Esophagus muscularis mucosa (tissue), 4 donors: ENCODE data around the gene CLASP1. TPM values are rescaled to one million over a fixed set of nuclear protein-coding genes. Genes with fewer than 3 reads are reported as not detected.
"Not testable (repeated sequence)": the region's sequence is repeated elsewhere in the genome, so short reads cannot be mapped to it uniquely, and the experiment has no call there.

ENCODE experiments used
- DNase-seq: peaks from one replicate; pipeline ENCODE4 v3.0.0-alpha.2; 2017; ENCODE audit errors: extremely low spot score
- H3K27ac ChIP-seq, 4 donors: fragments of 200-600 bp; sonication (generic); replicated peaks in 1 of 4; 1 replicate in 3 of 4; 2 replicates in 1 of 4; pipeline ENCODE4 v1.5.1; 2016 to 2019; ENCODE audit warnings: mild to moderate bottlenecking in 1 of 4
- H3K27me3 ChIP-seq, 4 donors: fragments of 200-600 bp; sonication (generic); one replicate each; pipeline versions ENCODE4 v1.5.1 to v1.6.0; 2016 to 2019
- H3K36me3 ChIP-seq, 4 donors: fragments of 200-600 bp; sonication (generic); one replicate each; pipeline ENCODE4 v1.5.1; 2016 to 2019
- H3K4me1 ChIP-seq, 4 donors: fragments of 200-600 bp; sonication (generic); one replicate each; pipeline ENCODE4 v1.5.1; 2016 to 2019
- H3K4me3 ChIP-seq, 4 donors: fragments of 200-600 bp; sonication (generic); 1 replicate in 2 of 4; 2 replicates in 2 of 4; pipeline ENCODE4 v1.5.1; 2016 to 2019; ENCODE audit warnings: mild to moderate bottlenecking in 4 of 4, moderate library complexity in 1 of 4
- H3K9me3 ChIP-seq, 4 donors: fragments of 200-600 bp; sonication (generic); 1 replicate in 3 of 4; 2 replicates in 1 of 4; pipeline ENCODE4 v1.5.1; 2016 to 2019
- CTCF ChIP-seq, 3 experiments: fragments of 200-600 bp in 2 of 3; fragments of 450-650 bp in 1 of 3; sonication (generic) in 2 of 3; IDR thresholded peaks; one replicate each; pipeline ENCODE4 v1.5.1; 2017 to 2019; ENCODE audit warnings: antibody characterized with exemption in 3 of 3, mild to moderate bottlenecking in 2 of 3, moderate library complexity in 1 of 3
- EP300 ChIP-seq: sonication (generic); formaldehyde crosslinking; IDR thresholded peaks from one replicate; pipeline ENCODE4 v1.6.1; 2017; ENCODE audit warnings: antibody characterized with exemption
- POLR2A ChIP-seq: fragments of 450-650 bp; IDR thresholded peaks from one replicate; pipeline ENCODE4 v1.6.1; 2017; ENCODE audit warnings: antibody characterized with exemption, moderate library complexity, mild to moderate bottlenecking, low read depth
- POLR2AphosphoS5 ChIP-seq, 2 donors: sonication (generic); formaldehyde crosslinking; IDR thresholded peaks; one replicate each; pipeline ENCODE4 v1.6.1; 2017; ENCODE audit warnings: antibody characterized with exemption in 2 of 2
- WGBS: methylation state at CpG from one replicate; pipeline ENCODE4 v1.1.5; 2018; 5-methylcytosine and 5-hydroxymethylcytosine counted together
- intact Hi-C: fragments of 100-400 bp; cut with DNase I; formaldehyde crosslinking; loops from one replicate; pipeline ENCODE4 v1.15.1; 2023
- total RNA-seq, 4 donors: library from RNA; depleted of rRNA; stranded (reverse); fragments of >200 nt; gene quantifications; one replicate each; pipeline versions ENCODE4 v1.1.0 to v1.2.1, GENCODE V29; 2016

CLASP1 gene
- total RNA-seq, 4 donors from 2014 or later, result 62.6 to 78.6 (median 70.5) TPM

- DNase-seq, result no peak
- no peak overlapping the region for H3K4me3 ChIP-seq
- intact Hi-C loops, result no loop called here
- no peaks in the 10 kb centered on the region for H3K27me3 ChIP-seq
- 96% methylated on average over 7 of the region's 7 CpGs for WGBS
- no peaks in the 10 kb centered on the region for H3K4me1 ChIP-seq
- H3K27ac ChIP-seq, result no peak overlapping the region
- H3K36me3 ChIP-seq, result no peaks in the 10 kb centered on the region
- no peaks in the 10 kb centered on the region for H3K9me3 ChIP-seq
- TF ChIP-seq EP300 (no peak), POLR2AphosphoS5 (IDR thresholded peaks at IDR 0.05) (no peak), CTCF (IDR thresholded peaks at IDR 0.05) (no peak), POLR2A (no peak)
Measured at GRCh38 chr2:121316986-121317385, 332.3 kb downstream of the CLASP1 start.

GRCh38 chr2:121313701-121314100, 335.6 kb downstream of the CLASP1 start:
- intact Hi-C loops, H3K4me3 ChIP-seq, H3K27ac ChIP-seq, DNase-seq, H3K36me3 ChIP-seq, H3K27me3 ChIP-seq, H3K4me1 ChIP-seq, H3K9me3 ChIP-seq: not testable (repeated sequence)
- WGBS, result 86% methylated on average over 15 of the region's 15 CpGs

- no peak for TF ChIP-seq CTCF (IDR thresholded peaks at IDR 0.05)
- TF ChIP-seq POLR2A, result no peak
- TF ChIP-seq POLR2AphosphoS5 (IDR thresholded peaks at IDR 0.05), result no peak
- no peak for TF ChIP-seq EP300
- Histone ChIP-seq H3K4me1 (no peaks in the 10 kb centered on the region), H3K4me3 (no peak overlapping the region), H3K36me3 (no peaks in the 10 kb centered on the region), H3K27me3 (peaks cover 0 to 12% (median 0%) of the 10 kb centered on the region in 4 donors), H3K27ac (no peak overlapping the region), H3K9me3 (no peaks in the 10 kb centered on the region)
- DNase-seq, result no peak
- 37% methylated on average over 3 of the region's 3 CpGs for WGBS
- intact Hi-C loops, result no loop called here
Measured at GRCh38 chr2:121309801-121310200, 339.5 kb downstream of the CLASP1 start.

GRCh38 chr2:121309323-121309722, 339.9 kb downstream of the CLASP1 start:
- H3K9me3 ChIP-seq, result no peaks in the 10 kb centered on the region
- H3K27ac ChIP-seq, result no peak overlapping the region
- H3K4me1 ChIP-seq, result no peaks in the 10 kb centered on the region
- peaks cover 0 to 14% (median 0%) of the 10 kb centered on the region in 4 donors for H3K27me3 ChIP-seq
- no peak for DNase-seq
- no peak overlapping the region for H3K4me3 ChIP-seq
- intact Hi-C loops, result no loop called here
- no peaks in the 10 kb centered on the region for H3K36me3 ChIP-seq
- no peak for TF ChIP-seq POLR2AphosphoS5 (IDR thresholded peaks at IDR 0.05)
- no peak for TF ChIP-seq POLR2A
- TF ChIP-seq CTCF (IDR thresholded peaks at IDR 0.05), result no peak
- no peak for TF ChIP-seq EP300

GRCh38 chr2:121307048-121307447, 342.2 kb downstream of the CLASP1 start:
- DNase-seq, result no peak
- Histone ChIP-seq H3K4me3 (no peak overlapping the region), H3K27ac (no peak overlapping the region), H3K9me3 (no peaks in the 10 kb centered on the region), H3K4me1 (no peaks in the 10 kb centered on the region), H3K36me3 (no peaks in the 10 kb centered on the region), H3K27me3 (peaks cover 0 to 22% (median 0%) of the 10 kb centered on the region in 4 donors)
- 90% methylated on average over 2 of the region's 2 CpGs for WGBS
- TF ChIP-seq POLR2A (no peak), EP300 (no peak), POLR2AphosphoS5 (IDR thresholded peaks at IDR 0.05) (no peak), CTCF (IDR thresholded peaks at IDR 0.05) (no peak)
- intact Hi-C loops, result no loop called here
